ENCODE data around the gene ALG1L2.
"Not testable (repeated sequence)": the region's sequence is repeated elsewhere in the genome, so short reads cannot be mapped to it uniquely, and the experiment has no call there.

Gene ALG1L2

GRCh38 chr3:130094491-130094941 lies 12.9 kb downstream of the ALG1L2 start:
- not testable (repeated sequence) for DNase-seq (ENCODE audit: low read depth)

DNA sequence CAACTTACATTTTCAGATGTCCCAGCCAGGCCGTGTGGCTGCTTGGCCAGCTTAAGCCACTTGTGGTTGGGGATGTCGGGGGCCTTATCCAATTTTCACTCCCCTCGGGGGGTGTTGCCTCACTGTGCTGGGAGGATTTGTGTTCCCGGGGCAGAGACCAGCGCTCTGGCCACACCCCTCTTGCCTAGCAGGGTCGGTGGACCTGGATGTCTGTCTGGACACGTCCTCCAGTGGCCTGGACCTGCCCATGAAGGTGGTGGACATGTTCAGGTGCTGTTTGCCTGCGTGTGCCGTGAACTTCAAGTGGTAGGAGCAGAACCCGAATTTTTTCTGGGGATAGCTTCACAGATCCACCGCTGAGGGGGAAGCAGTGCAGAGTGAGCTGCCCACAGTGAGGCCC lies 14.2 kb downstream of the ALG1L2 start:
- DNase-seq (ENCODE audit: low read depth) = not testable (repeated sequence)

DNA sequence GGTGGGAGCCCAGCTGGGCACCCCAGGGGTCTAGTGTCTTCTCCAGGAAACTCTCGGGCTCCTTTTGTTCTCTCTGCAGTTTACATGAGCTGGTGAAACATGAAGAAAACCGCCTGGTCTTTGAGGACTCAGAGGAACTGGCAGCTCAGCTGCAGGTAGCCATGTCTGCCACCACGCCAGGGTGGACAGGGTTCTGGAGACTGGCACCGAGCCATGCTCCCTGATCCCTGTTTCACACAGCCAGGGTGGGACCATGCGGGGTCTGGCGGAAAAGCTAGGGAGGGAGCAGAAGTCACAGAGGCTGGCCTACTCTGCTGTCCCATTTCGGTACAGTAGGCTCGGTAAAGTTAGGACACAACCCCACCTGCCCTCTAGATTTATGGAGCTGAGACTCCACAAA lies 15.5 kb downstream of the ALG1L2 start:
- not testable (repeated sequence) for DNase-seq (ENCODE audit: low read depth)

- DNase-seq (ENCODE audit: low read depth) = peak; percentile 30
These were observed 16.3 kb downstream of the ALG1L2 start for GRCh38 chr3:130097690-130098638.

DNA sequence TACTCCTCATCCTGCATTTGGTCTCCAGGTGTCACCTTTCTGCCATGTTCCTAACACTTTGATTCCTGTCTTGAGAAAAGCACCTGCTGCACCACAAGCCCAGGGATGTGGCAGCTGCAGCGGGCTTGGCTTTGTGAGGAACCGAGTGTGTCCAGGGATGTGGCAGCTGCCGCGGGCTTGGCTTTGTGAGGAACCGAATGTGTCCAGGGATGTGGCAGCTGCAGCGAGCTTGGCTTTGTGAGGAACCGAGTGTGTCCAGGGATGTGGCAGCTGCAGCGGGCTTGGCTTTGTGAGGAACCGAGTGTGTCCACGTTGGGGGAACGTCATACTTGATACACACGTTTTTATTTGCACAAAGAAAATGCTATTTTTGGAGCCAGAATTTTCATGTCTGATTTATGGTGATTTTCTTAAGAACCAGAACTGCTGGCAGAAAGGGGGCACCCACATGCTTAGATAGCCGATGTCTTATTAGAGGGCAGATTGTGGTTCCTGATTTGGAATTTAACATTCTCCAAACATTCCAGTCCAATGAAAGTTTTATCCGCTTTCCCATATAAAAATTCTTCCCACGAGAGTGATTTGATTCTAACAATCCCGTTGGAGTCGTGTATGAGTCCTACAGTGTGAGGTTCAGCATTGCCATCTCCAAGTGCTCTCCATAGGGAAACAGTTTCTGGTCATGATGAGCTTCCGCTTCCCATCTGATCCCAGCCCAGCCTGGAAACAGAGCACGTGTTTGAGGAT lies 17.2 kb downstream of the ALG1L2 start:
- peak; percentile 78 for DNase-seq (ENCODE audit: low read depth)

- DNase-seq (ENCODE audit: low read depth) = not testable (repeated sequence)
These were observed 20.9 kb downstream of the ALG1L2 start for GRCh38 chr3:130102545-130102944.

- peak; percentile 76 for DNase-seq (ENCODE audit: low read depth)
These were observed 22.6 kb downstream of the ALG1L2 start for GRCh38 chr3:130104191-130104590.

- not testable (repeated sequence) for DNase-seq (ENCODE audit: low read depth)
These were observed 25.8 kb downstream of the ALG1L2 start for GRCh38 chr3:130107333-130107995.

GRCh38 chr3:130108836-130109585 lies 27.4 kb downstream of the ALG1L2 start:
- not testable (repeated sequence) for DNase-seq (ENCODE audit: low read depth)

GRCh38 chr3:130110386-130111169 lies 28.9 kb downstream of the ALG1L2 start:
- peak; percentile 88 for DNase-seq (ENCODE audit: low read depth)

DNA sequence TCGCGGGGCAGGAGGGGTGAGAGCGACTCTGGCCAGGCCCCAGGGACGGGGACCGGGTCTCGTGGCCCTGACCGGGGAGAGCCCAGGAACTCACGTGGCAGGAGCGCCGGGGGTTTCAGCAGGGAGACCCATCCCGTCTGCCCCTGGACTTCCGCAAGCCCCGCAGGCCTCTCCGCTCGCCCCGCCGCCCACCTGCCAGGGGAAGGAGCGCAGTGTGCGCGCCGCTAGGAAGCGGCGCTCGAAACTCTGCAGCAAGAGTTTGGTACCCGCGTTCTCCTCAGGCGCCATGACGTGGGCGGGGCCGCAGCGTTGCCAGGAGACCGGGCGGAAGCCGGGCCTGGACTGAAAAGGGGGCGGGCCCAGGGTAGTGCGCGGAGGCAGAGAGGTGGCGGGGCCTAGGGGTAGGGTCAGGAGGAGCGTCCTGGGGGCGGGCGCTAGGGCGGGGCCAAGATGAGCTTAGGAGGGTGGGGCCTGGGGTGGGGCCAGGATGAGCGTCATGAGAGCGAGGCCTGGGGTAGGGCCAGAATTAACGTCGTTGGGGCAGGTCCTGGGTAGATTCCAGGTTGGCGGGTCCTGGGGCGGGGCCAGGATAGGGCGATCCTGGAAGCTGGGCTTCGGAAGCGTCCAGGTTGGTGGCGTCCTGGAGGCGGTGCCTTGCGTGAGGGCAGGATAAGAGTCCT lies 29.7 kb downstream of the ALG1L2 start:
- peak; percentile 99 for DNase-seq (ENCODE audit: low read depth)

DNA sequence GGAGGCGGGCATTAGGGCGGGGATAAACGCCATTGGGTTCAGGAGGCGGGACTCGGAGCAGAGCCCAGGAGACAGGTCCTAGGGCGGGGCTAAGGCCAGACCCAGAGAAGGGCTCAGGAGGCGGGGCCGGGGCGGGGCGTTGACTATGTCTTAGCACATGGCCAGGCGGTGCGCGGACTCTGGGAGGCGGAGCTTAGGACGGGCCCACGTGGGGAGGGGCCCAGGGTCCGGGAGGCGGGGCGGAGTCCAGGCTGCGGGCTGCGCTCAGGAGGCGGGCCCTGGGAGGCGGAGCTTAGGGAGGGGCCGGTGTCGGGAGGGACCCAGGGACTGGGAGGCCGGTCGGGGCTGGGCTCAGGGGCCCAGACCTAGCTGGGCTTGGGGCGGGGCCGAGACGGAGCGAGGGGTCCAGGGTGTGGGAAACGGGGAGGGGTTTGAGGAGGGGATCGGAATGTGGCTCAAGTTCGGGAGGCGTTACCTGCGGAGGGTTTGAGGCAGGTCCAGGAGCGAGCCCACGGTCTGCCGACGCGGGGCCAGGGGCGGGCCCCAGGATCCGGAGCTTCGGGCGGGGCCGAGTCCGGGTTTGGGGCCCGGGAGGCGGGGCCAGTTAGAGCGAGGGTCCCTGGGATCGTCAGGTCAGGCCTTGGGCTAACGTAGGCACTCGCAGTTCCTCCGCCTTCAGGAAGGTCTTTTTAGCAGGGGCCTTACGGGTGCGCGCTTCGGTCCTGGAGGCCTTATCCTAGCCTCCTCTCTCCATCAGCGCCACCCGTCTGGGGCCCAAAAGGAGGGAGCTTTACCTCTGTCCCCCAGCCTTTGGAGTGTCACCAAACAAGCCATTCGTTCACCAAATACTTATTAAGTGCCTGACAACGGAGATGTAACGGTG lies 30.5 kb downstream of the ALG1L2 start:
- peak; percentile 97 for DNase-seq (ENCODE audit: low read depth)

DNA sequence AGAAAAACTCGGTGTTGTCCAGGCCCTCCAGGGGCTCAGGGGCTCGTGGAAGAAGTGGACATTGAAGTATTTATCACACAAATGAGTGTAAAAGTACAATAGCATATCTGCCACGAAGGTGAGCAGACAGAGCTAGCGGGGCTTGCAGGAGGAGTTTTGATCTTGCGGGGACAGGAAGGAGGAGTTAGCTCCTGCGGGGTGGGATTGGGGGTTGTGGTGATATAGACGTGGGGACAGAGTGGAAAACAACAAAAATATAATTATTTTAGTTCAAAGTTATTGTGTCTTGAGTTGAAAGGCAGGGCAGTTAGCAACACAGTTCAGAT lies 31.1 kb downstream of the ALG1L2 start:
- DNase-seq (ENCODE audit: low read depth) = not testable (repeated sequence)

- not testable (repeated sequence) for DNase-seq (ENCODE audit: low read depth)
These were observed 33.8 kb downstream of the ALG1L2 start for GRCh38 chr3:130115400-130115799.

DNA sequence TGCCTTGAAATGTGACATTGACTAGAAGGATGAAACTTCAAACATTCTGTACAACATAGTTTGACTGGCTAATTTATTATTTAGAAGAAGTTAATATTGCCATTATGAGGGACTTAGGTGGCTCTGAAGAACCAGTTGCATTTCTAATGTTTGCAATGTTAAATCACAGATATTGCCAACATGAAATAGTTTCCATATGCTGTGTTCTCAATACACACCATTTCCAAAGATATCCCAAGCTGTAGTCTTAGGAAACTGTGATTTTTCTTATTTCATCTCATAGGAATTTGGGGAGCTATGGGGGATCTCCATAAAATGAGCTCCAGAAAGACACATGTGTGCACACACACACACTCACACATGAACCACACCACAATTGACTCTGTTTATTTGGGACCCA lies 36.3 kb downstream of the ALG1L2 start:
- DNase-seq (ENCODE audit: low read depth) = no peak

DNA sequence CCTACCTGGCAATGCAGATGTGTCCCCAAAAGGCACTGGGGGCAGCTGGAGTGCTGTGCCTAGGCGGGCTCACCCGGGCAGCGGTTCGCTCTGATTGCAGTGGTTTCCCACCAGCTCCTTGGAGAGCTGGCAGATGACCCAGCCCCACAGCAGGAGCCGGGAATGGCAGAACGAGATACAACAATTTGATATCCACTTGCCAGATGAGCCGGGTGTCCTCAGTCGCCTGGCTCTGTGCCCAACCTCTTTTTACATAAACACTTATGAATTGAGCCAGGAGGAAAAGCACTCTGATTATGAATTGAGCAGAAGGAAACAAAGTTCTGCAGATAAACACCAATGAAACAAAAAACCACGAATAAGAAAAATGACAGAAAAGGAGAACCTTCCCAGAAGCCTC lies 38.2 kb downstream of the ALG1L2 start:
- peak; percentile 49 for DNase-seq (ENCODE audit: low read depth)

DNA sequence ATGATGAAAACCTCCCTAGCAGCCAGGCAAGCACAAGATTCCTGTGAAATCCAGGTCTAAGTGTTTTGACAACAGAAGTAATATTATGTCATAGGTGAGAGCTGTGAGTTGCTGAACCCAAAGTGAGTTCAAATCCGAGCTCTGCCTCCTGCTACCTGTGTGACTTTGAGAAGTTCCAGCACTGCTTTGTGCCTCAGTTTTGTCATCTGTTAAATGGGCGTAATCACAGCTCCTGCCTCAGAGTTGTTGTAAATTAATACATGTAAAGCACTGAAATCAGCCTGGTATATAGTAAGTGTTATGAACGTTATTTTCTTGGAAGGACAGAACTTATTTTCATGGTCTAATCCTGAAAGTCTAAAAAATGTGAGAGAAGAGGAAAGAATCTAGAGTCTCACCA lies 38.7 kb downstream of the ALG1L2 start:
- DNase-seq (ENCODE audit: low read depth) = not testable (repeated sequence)

- DNase-seq (ENCODE audit: low read depth) = peak; percentile 60
These were observed 41.5 kb downstream of the ALG1L2 start for GRCh38 chr3:130122891-130123775.

All from EH (cell line).